GM10248 (cell line): ENCODE measurements around the gene ABCA5.

Experiments used
- CTCF ChIA-PET: fragments of 300-600 bp; sonication (Branson Sonifier 250); formaldehyde crosslinking; extraction: SDS; loops from one replicate; lab custom pipeline; 2021; ENCODE audit warnings: antibody characterized with exemption; lab: Yijun Ruan, JAX
- POLR2A ChIA-PET: fragments of 350-650 bp; sonication (Branson Sonifier 250); formaldehyde crosslinking; extraction: SDS; loops from one replicate; lab custom pipeline; 2020; ENCODE audit warnings: antibody characterized with exemption; lab: Yijun Ruan, JAX
- DNase-seq: peaks from one replicate; pipeline ENCODE4 v3.0.0; 2012; ENCODE audit errors: extremely low spot score
- TF ChIP-seq, protein P1 (sequence below): IDR thresholded peaks from 2 replicates; pipeline ENCODE4 v1.5.1; 2012; ENCODE audit warnings: mild to moderate bottlenecking, low read depth; ENCODE audit errors: extremely low read depth, missing control alignments, control extremely low read depth

The ABCA5 gene

GRCh38 chr17:69228576-69228975, 98.4 kb downstream of the ABCA5 start, which contains the start of gene ABCA10:
Gene ABCA10, minus strand, starts transcription at chr17:69228824. Its CDS starts 3,466 bp downstream, at chr17:69225358.
- CTCF ChIA-PET, result interaction anchor here (1.5 to 1.6 kb wide), 2 partner anchors 10 kb away, joined by 3 to 5 read pairs; no protein-coding TSS in a partner anchor

DNA sequence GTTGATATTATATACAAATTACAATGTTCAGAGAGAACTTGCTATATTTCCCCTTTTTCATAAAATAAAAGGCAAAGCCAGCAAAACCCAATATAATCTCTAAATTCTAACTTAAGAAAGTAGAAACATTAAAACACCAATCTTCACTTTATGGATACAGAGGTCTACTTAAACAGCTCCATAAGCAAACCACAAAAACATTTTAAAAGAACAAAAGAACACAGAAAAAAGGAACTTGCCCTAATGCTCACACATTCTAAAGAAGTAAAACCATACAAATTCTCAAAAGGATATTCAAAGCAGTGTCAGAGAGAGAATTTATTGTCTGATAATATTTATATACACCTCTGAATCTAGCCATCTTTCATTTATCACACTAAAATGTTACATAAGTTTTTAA, 98.9 kb downstream of the ABCA5 start:
- no peak for DNase-seq
- TF ChIP-seq, protein P1, sequence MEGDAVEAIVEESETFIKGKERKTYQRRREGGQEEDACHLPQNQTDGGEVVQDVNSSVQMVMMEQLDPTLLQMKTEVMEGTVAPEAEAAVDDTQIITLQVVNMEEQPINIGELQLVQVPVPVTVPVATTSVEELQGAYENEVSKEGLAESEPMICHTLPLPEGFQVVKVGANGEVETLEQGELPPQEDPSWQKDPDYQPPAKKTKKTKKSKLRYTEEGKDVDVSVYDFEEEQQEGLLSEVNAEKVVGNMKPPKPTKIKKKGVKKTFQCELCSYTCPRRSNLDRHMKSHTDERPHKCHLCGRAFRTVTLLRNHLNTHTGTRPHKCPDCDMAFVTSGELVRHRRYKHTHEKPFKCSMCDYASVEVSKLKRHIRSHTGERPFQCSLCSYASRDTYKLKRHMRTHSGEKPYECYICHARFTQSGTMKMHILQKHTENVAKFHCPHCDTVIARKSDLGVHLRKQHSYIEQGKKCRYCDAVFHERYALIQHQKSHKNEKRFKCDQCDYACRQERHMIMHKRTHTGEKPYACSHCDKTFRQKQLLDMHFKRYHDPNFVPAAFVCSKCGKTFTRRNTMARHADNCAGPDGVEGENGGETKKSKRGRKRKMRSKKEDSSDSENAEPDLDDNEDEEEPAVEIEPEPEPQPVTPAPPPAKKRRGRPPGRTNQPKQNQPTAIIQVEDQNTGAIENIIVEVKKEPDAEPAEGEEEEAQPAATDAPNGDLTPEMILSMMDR, result no peak
- CTCF ChIA-PET, result interaction anchor here (1.5 to 1.6 kb wide), 2 partner anchors 9 to 10 kb away, joined by 3 to 5 read pairs; no protein-coding TSS in a partner anchor
- POLR2A ChIA-PET, result no interaction called here

More at GRCh38 chr17:69228576-69228975, 98.4 kb downstream of the ABCA5 start, which contains the start of gene ABCA10:
- TF ChIP-seq, protein P1, result no peak
- DNase-seq, result no peak
- POLR2A ChIA-PET, result no interaction called here

DNA sequence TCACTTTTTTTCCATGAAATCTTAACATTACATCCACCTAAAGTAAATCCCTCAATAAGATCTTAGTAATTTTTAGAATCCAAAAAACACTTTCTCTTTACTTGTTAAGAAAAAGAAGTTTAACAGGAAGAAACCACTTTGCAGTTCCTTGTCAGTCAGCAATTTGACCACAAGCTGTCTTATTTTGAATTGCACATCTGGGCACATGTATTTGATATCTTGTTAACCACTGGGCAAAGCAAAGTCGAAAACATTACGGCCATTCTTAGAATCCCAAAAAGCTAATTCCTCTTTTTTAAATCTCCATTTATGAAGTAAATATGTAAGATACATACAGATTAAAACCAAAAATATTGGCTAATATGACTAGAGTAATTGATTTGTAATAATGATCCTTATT, 99.4 kb downstream of the ABCA5 start:
- POLR2A ChIA-PET, result no interaction called here
- TF ChIP-seq, protein P1, result no peak
- CTCF ChIA-PET, result interaction anchor here (1.1 to 1.6 kb wide), 4 partner anchors 8 to 53 kb away, joined by 3 to 7 read pairs (median 4); no protein-coding TSS in a partner anchor
- DNase-seq, result no peak

GRCh38 chr17:69223809-69224208, 103.1 kb downstream of the ABCA5 start:
- peak; percentile 17 for DNase-seq
- CTCF ChIA-PET, result interaction anchor here (1.0 to 1.2 kb wide), 3 partner anchors 11 to 15 kb away, joined by 3 read pairs; no protein-coding TSS in a partner anchor
- POLR2A ChIA-PET, result no interaction called here
- TF ChIP-seq, protein P1, result no peak

GRCh38 chr17:69222707-69223258, 104.2 kb downstream of the ABCA5 start:
- no peak for DNase-seq
- CTCF ChIA-PET, result interaction anchor here (1.2 kb wide), 1 partner anchor 14 kb away, joined by 3 read pairs; no protein-coding TSS in a partner anchor
- TF ChIP-seq, protein P1, result no peak
- POLR2A ChIA-PET, result no interaction called here

DNA sequence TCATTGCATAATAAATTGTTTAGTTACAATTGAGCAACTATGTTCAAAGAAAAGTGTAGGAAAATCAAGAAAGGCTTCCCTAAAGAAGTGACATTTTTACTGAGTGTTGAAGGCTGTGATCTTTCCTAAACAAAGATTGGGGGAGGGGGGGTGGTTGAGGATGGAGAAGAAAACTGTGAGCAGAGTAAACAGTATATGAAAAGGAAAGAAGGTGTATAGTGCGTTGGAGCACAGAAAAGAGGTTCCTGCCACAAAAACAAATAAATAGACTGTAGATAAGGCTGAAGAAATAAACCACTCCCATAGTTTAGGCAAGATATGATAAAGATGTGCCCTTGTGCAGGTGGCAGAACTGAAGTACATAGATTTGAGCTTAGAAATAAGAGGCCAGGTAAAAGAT, 106.8 kb downstream of the ABCA5 start:
- CTCF ChIA-PET, result interaction anchor here (1.2 to 2.2 kb wide), 3 partner anchors 15 to 177 kb away, joined by 4 to 7 read pairs (median 4); no protein-coding TSS in a partner anchor
- TF ChIP-seq, protein P1, result no peak
- POLR2A ChIA-PET, result no interaction called here

More for the DNA sequence above, 106.8 kb downstream of the ABCA5 start:
- DNase-seq, result no peak
